NOMO-1 treated with dmso at 0.1 percent for 144 hours (cell line): ENCODE results near the gene SP6.

ENCODE experiments used
- DNase-seq: peaks from one replicate; lab custom pipeline; 2025; ENCODE audit not compliant: unreplicated experiment; lab: John Stamatoyannopoulos, UW

Gene SP6

GRCh38 chr17:47813512-47814031 is 37.4 kb downstream of the SP6 start:
- no peak for DNase-seq

- no peak for DNase-seq
Observed at GRCh38 chr17:47813077-47813476, 37.9 kb downstream of the SP6 start.

- DNase-seq = no peak
Observed at GRCh38 chr17:47812146-47812920, 38.6 kb downstream of the SP6 start.

- DNase-seq = no peak
Observed at GRCh38 chr17:47811709-47812108, 39.3 kb downstream of the SP6 start.

GRCh38 chr17:47810901-47811635 is 39.9 kb downstream of the SP6 start:
- no peak for DNase-seq

GRCh38 chr17:47810200-47810821 is 40.7 kb downstream of the SP6 start:
- no peak for DNase-seq

- no peak for DNase-seq
Observed at GRCh38 chr17:47808830-47809480, 42.0 kb downstream of the SP6 start.

GRCh38 chr17:47808036-47808829 is 42.7 kb downstream of the SP6 start:
- no peak for DNase-seq

GRCh38 chr17:47807421-47807820 is 43.5 kb downstream of the SP6 start:
- no peak for DNase-seq

GRCh38 chr17:47806913-47807255 is 44.1 kb downstream of the SP6 start:
- no peak for DNase-seq

- no peak for DNase-seq
Observed at GRCh38 chr17:47806026-47806912, 44.7 kb downstream of the SP6 start.

- no peak for DNase-seq
Observed at GRCh38 chr17:47804461-47804860, 46.5 kb downstream of the SP6 start.

- no peak for DNase-seq
Observed at GRCh38 chr17:47803751-47804150, 47.2 kb downstream of the SP6 start.

GRCh38 chr17:47803201-47803600 is 47.8 kb downstream of the SP6 start:
- no peak for DNase-seq

GRCh38 chr17:47802341-47803022 is 48.5 kb downstream of the SP6 start:
- no peak for DNase-seq

GRCh38 chr17:47801906-47802305 is 49.1 kb downstream of the SP6 start:
- DNase-seq = no peak

- DNase-seq = no peak
Observed at GRCh38 chr17:47801176-47801765, 49.7 kb downstream of the SP6 start.

- DNase-seq = no peak
Observed at GRCh38 chr17:47800686-47801085, 50.3 kb downstream of the SP6 start.

GRCh38 chr17:47797797-47798196 is 53.2 kb downstream of the SP6 start:
- no peak for DNase-seq
